ENCODE measurements around the gene SPEF1.

Gene SPEF1

GRCh38 chr20:3786665-3787323 lies 5.5 kb upstream of the SPEF1 start, which contains the start of gene CENPB:
Gene CENPB, minus strand, starts transcription at chr20:3786740. Its CDS starts 257 bp downstream, at chr20:3786483.
- DNase-seq, result peak; percentile 50

- DNase-seq, result peak; percentile 38
Measured at GRCh38 chr20:3786126-3786484, 4.9 kb upstream of the SPEF1 start.

- DNase-seq, result no peak
Measured at GRCh38 chr20:3785240-3786125, 4.2 kb upstream of the SPEF1 start.

GRCh38 chr20:3784863-3785239 lies 3.6 kb upstream of the SPEF1 start:
- no peak for DNase-seq

GRCh38 chr20:3784216-3784853 lies 3.1 kb upstream of the SPEF1 start:
- no peak for DNase-seq

- no peak for DNase-seq
Measured at GRCh38 chr20:3783511-3784195, 2.4 kb upstream of the SPEF1 start.

GRCh38 chr20:3783068-3783489 lies 1.8 kb upstream of the SPEF1 start:
- no peak for DNase-seq

- no peak for DNase-seq
Measured at GRCh38 chr20:3782597-3782996, 1.3 kb upstream of the SPEF1 start.

GRCh38 chr20:3778976-3779375 lies 2.3 kb downstream of the SPEF1 start:
- no peak for DNase-seq

- DNase-seq, result peak; percentile 25
Measured at GRCh38 chr20:3777716-3778629, 3.3 kb downstream of the SPEF1 start.

- DNase-seq, result no peak
Measured at GRCh38 chr20:3777381-3777715, 3.9 kb downstream of the SPEF1 start.

- no peak for DNase-seq
Measured at GRCh38 chr20:3775457-3776108, 5.7 kb downstream of the SPEF1 start.

GRCh38 chr20:3771552-3772058 lies 9.6 kb downstream of the SPEF1 start:
- no peak for DNase-seq

- peak; percentile 67 for DNase-seq
Measured at GRCh38 chr20:3768342-3769130, 12.7 kb downstream of the SPEF1 start.

GRCh38 chr20:3767427-3768341 lies 13.6 kb downstream of the SPEF1 start, which contains the start of gene ADISSP:
Gene ADISSP, minus strand, starts transcription at chr20:3767753. Its CDS starts 7,653 bp downstream, at chr20:3760100.
- peak; percentile 94 for DNase-seq

GRCh38 chr20:3767110-3767426 lies 14.2 kb downstream of the SPEF1 start:
- DNase-seq, result no peak

GRCh38 chr20:3766422-3767109 lies 14.7 kb downstream of the SPEF1 start:
- DNase-seq, result no peak

GRCh38 chr20:3765171-3765882 lies 15.9 kb downstream of the SPEF1 start:
- no peak for DNase-seq
